Stimulated activated naive CD8-positive, alpha-beta T cell treated with anti-CD3 and anti-CD28 coated beads, Interleukin-15, amount 100 ng/mL, for 72 hours (primary cell): Measurements from ENCODE around the gene RUVBL1.

Experiments used
- ATAC-seq: fragments of 150-1000 bp; cut with Tn5 transposase; 2 replicates; pipeline ENCODE4 v1.10.0; 2021; ENCODE audit warnings: mild to moderate bottlenecking, moderate library complexity
- DNase-seq, 2 donors: peaks; one replicate each; pipeline ENCODE4 v3.0.0; 2021 to 2022
- H3K27ac Mint-ChIP-seq, 2 donors: one replicate each; pipeline ENCODE4 v1.8.0; 2022; ENCODE audit warnings: mild to moderate bottlenecking in 2 of 2, mixed read lengths in 2 of 2, moderate library complexity in 2 of 2
- H3K27me3 Mint-ChIP-seq: one replicate; pipeline ENCODE4 v1.8.0; 2022; ENCODE audit warnings: mixed read lengths
- H3K4me1 Mint-ChIP-seq: one replicate; pipeline ENCODE4 v1.8.0; 2022; ENCODE audit warnings: mild to moderate bottlenecking, mixed read lengths
- H3K4me3 Mint-ChIP-seq, 2 donors: one replicate each; pipeline ENCODE4 v1.8.0; 2022; ENCODE audit warnings: mild to moderate bottlenecking in 2 of 2, mixed read lengths in 2 of 2, moderate library complexity in 1 of 2
- H3K9me3 Mint-ChIP-seq, 2 donors: one replicate each; pipeline ENCODE4 v1.8.0; 2022; ENCODE audit warnings: mixed read lengths in 2 of 2

The RUVBL1 gene

GRCh38 chr3:128041344-128041743, 82.3 kb downstream of the RUVBL1 start:
- peak overlapping the region in 1 of 2 donors; percentile 54 for H3K27ac Mint-ChIP-seq
- H3K4me1 Mint-ChIP-seq: no peaks in the 10 kb centered on the region
- H3K27me3 Mint-ChIP-seq: no peaks in the 10 kb centered on the region
- DNase-seq: no peak
- ATAC-seq: no peak
- H3K9me3 Mint-ChIP-seq: no peaks in the 10 kb centered on the region
- H3K4me3 Mint-ChIP-seq: no peak overlapping the region

GRCh38 chr3:128040660-128041059, 83.0 kb downstream of the RUVBL1 start:
- no peak overlapping the region for H3K4me3 Mint-ChIP-seq
- ATAC-seq: no peak
- H3K4me1 Mint-ChIP-seq: no peaks in the 10 kb centered on the region
- H3K9me3 Mint-ChIP-seq: no peaks in the 10 kb centered on the region
- no peak overlapping the region for H3K27ac Mint-ChIP-seq
- H3K27me3 Mint-ChIP-seq: no peaks in the 10 kb centered on the region
- no peak for DNase-seq

- ATAC-seq (no peak), DNase-seq (no peak)
- Mint-ChIP-seq H3K27me3 (no peaks in the 10 kb centered on the region), H3K27ac (no peak overlapping the region), H3K4me1 (no peaks in the 10 kb centered on the region), H3K9me3 (no peaks in the 10 kb centered on the region), H3K4me3 (no peak overlapping the region)
Observed at GRCh38 chr3:128040041-128040440, 83.6 kb downstream of the RUVBL1 start.

- Mint-ChIP-seq H3K27ac (no peak overlapping the region), H3K27me3 (no peaks in the 10 kb centered on the region), H3K4me3 (no peak overlapping the region), H3K9me3 (no peaks in the 10 kb centered on the region), H3K4me1 (no peaks in the 10 kb centered on the region)
- no peak for DNase-seq
- ATAC-seq: no peak
Observed at GRCh38 chr3:128036119-128036518, 87.5 kb downstream of the RUVBL1 start.

- no peak for ATAC-seq
- Mint-ChIP-seq H3K27ac (no peak overlapping the region), H3K4me3 (no peak overlapping the region), H3K9me3 (no peaks in the 10 kb centered on the region), H3K4me1 (no peaks in the 10 kb centered on the region), H3K27me3 (no peaks in the 10 kb centered on the region)
- DNase-seq: no peak
Observed at GRCh38 chr3:128033102-128033501, 90.5 kb downstream of the RUVBL1 start.
